GM18951 (cell line): ENCODE results near the gene PPARA.

ENCODE experiments used
- POLR2A ChIP-seq: IDR thresholded peaks from 4 replicates; pipeline ENCODE4 v1.6.1; 2011; ENCODE audit warnings: mild to moderate bottlenecking; ENCODE audit not compliant: insufficient read length, insufficient read depth; ENCODE audit errors: extremely low read depth
- in situ Hi-C: fragments of 300-500 bp; cut with MboI; formaldehyde crosslinking; loops from one replicate; pipeline ENCODE4 v1.12.0; 2022; ENCODE audit warnings: low sequenced_read_pairs, mixed read lengths, inconsistent platforms; ENCODE audit not compliant: unreplicated experiment

Gene PPARA

DNA sequence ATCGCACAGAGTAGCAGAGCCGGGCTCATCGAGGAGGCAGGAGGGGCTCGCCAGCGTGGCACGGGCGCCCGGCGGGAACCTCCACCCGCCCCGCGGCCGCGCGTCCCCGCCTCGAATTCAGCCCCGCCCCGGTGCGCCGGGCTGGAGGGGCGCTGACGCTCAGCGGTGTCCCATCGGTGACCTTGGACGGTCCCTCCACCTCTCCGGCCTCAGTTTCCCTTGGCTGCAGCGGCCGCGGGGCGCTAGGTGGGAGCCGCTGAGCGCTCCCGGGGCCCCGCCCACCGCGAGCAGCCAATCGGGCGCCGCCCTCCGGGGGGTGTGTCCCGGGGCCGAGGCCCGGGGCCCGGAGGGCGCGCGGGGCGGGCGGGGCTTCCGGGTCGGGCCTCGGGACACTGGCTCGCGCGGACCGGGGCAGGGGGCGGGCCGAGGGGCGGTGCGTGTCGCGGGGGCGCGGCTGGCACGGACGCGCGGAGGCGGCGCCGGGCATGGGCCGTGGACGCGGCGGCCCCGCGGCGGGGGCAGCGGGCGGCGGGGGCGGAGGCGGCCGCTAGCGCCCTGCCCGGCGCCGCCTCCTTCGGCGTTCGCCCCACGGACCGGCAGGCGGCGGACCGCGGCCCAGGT, at the start of gene PPARA:
Gene PPARA (plus strand): TSS at position 493 of the 621 bp plus-strand sequence. CDS start 47,858 bp downstream, outside the sequence.
- in situ Hi-C loops: no loop called here
- TF ChIP-seq POLR2A: no peak

GRCh38 chr22:46102159-46102558, 48.2 kb upstream of the PPARA start:
- in situ Hi-C loops: loop anchor here (25.0 kb wide), 1 partner anchor 515 kb away; no protein-coding TSS in a partner anchor
- no peak for TF ChIP-seq POLR2A

DNA sequence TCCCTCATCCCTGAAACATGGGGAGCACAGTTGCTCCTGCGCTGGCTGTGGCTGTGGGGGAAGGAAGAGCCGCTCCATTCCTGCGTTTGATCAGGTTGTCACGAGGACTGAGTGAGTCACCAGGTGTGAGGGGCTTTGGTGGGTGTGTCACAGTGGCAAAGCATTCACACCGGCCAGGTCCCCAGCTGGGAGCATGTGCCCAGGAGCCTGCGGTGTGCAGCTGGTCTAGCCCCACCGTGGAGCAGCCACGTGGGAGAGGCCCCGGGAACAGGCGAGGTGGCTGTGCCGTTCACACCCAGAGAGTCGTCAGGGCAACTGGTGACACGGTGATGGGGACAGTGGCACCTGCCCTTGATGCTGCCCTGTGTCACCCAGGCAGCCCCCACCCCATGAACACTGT, 47.6 kb upstream of the PPARA start:
- no peak for TF ChIP-seq POLR2A
- in situ Hi-C loops: loop anchor here (25.0 kb wide), 1 partner anchor 515 kb away; no protein-coding TSS in a partner anchor

DNA sequence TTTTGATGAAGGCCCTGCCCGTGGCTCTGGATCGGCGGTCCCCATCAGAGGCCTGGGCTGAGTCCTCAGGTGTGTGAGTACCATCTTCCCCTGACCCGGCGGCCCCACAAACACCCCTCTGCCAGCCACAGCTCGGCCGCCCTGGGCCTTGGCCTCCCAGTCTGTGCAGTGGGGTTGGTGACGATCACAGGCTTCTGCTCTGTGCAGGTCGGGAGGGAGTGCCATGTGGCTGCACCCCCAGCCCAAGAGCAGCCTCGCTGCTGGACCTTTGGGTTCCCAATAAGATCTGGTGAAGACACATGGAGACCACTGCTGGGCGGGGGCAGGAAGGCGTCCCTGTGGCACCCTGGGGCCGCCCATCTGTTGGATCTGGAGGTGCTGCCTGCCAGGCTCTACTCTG, 47.1 kb upstream of the PPARA start:
- TF ChIP-seq POLR2A: no peak
- in situ Hi-C loops: loop anchor here (25.0 kb wide), 1 partner anchor 516 kb away; no protein-coding TSS in a partner anchor

DNA sequence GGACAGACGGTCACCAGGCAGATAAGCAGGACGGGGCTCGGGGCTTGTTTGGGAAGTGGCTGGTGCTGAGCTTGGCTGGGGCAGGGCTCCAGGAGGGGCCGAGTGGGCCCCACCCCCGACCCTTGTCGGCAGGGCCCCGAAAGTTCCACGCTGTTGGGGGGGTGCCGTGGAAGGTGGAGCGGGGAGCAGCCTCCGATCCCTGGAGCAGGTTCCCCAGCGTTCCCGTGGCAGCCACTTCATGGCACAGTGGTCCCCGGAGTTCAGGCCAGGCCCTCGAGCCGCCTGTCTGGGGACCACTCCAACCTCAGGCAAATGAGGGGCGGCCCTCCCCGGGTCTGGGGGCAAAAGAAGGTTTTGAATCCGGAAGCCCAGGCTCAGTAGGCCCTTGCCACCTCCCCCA, 46.7 kb upstream of the PPARA start:
- in situ Hi-C loops: loop anchor here (25.0 kb wide), 1 partner anchor 516 kb away; no protein-coding TSS in a partner anchor
- no peak for TF ChIP-seq POLR2A

DNA sequence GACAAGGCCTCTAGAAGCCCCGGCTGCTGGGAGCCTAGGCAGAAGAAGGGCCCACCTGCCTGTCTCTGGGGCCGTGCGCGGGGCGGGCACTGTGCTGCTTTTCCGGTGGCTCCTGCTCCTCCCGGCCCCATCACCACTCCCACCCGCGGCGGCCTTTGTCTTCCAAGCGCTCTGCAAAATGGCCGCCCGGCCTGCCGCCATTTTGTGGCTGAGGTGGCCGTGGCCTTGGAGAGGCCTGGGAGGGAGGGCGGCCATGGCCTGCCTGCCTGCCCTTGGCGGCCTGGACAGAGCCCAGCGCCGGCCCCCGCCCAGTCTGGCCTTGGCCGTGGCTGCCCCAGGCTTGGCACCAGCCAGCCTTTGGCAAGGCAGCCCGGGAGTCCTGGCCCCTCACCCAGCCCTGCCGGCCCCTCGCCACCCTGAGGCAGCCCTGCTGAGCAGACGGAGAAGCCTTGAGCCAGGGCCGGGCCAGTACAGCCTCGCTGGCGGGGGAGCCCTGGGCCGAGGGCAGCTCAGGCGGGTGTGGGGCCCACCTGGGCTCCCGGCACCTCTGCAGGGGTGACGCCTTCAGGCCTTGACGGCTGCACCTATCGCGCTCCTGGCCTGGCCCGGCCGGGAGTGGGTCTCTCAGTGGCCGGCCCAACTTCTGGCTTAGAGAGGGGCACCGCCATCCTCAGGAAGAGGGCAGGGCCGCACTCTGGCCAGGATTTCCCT, 46.0 kb upstream of the PPARA start:
- no peak for TF ChIP-seq POLR2A
- in situ Hi-C loops: loop anchor here (25.0 kb wide), 1 partner anchor 517 kb away; no protein-coding TSS in a partner anchor

GRCh38 chr22:46104881-46105493, 45.3 kb upstream of the PPARA start:
- no peak for TF ChIP-seq POLR2A
- in situ Hi-C loops: loop anchor here (25.0 kb wide), 1 partner anchor 518 kb away; no protein-coding TSS in a partner anchor

GRCh38 chr22:46105494-46106278, 44.6 kb upstream of the PPARA start:
- in situ Hi-C loops: loop anchor here (25.0 kb wide), 1 partner anchor 518 kb away; no protein-coding TSS in a partner anchor
- no peak for TF ChIP-seq POLR2A

GRCh38 chr22:46106279-46107022, 43.9 kb upstream of the PPARA start:
- in situ Hi-C loops: loop anchor here (25.0 kb wide), 1 partner anchor 519 kb away; no protein-coding TSS in a partner anchor
- TF ChIP-seq POLR2A: no peak

DNA sequence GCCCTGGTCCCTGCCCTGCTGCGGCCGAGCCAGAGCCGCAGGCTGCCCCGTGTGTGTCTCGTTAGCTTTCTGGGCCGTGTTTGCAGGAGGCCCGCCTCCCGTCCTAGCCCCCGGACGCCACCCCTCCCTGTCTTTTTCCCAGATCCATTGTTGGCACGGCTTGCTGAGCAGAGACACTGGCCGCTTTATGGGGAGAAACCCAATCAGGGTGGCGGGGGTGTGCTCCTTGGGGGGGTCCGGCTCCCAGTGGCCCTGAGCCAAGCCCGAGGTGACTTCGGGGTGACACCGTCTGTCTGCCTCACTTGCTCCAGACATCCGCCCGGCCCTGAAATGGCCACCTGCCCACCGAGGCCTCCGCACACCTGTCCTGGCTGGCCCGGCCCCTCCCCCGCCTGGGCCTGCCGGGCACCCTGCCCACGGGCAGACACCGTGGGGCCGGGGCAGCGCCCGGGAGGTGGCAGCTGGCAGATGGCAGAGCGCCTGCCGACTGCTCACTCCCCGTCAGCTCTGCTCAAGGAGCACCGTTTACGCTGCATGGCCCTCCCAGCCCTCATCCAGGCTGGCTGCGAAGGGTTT, 43.1 kb upstream of the PPARA start:
- TF ChIP-seq POLR2A: no peak
- in situ Hi-C loops: loop anchor here (25.0 kb wide), 1 partner anchor 520 kb away; no protein-coding TSS in a partner anchor

- in situ Hi-C loops: loop anchor here (25.0 kb wide), 1 partner anchor 521 kb away; no protein-coding TSS in a partner anchor
Observed at GRCh38 chr22:46107753-46108563, 42.4 kb upstream of the PPARA start.

More at GRCh38 chr22:46107753-46108563, 42.4 kb upstream of the PPARA start:
- TF ChIP-seq POLR2A: no peak
